DMS53 treated with DMSO at 0.1 percent for 48 hours (cell line): Measurements from ENCODE around the gene PRDX5.

ENCODE experiments used
- DNase-seq: peaks from one replicate; lab custom pipeline; 2025; ENCODE audit not compliant: unreplicated experiment; lab: John Stamatoyannopoulos, UW

The PRDX5 gene

GRCh38 chr11:64317961-64318765 lies at the start of gene PRDX5:
PRDX5 (plus strand) TSS chr11:64318121; CDS start chr11:64318216, 95 bp downstream.
- peak; percentile 93 for DNase-seq

GRCh38 chr11:64268893-64269539 lies 48.9 kb upstream of the PRDX5 start:
- peak; percentile 54 for DNase-seq

GRCh38 chr11:64269540-64270220 lies 48.2 kb upstream of the PRDX5 start:
- peak; percentile 98 for DNase-seq

- no peak for DNase-seq
Observed at GRCh38 chr11:64275031-64275800, 42.7 kb upstream of the PRDX5 start.

DNA sequence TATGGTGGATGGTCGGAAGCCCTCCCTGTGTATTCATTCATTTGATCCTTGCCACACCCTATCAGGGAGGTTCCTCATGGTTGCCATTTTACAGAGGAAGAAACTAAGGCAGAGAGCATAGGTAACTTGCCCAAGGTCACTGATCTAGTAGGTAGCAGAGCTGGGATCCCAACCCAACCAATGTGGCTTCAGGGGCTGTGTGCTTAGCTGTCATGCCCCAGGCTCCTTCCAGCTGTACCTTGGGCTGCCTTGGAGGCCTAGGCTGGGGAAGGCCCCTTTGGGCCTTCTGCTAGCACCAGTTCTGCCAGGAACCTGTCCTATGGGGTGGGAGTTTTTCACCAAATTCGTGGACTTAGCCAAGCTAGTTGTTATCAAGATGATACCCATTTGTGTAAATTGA lies 42.1 kb upstream of the PRDX5 start:
- DNase-seq: no peak

DNA sequence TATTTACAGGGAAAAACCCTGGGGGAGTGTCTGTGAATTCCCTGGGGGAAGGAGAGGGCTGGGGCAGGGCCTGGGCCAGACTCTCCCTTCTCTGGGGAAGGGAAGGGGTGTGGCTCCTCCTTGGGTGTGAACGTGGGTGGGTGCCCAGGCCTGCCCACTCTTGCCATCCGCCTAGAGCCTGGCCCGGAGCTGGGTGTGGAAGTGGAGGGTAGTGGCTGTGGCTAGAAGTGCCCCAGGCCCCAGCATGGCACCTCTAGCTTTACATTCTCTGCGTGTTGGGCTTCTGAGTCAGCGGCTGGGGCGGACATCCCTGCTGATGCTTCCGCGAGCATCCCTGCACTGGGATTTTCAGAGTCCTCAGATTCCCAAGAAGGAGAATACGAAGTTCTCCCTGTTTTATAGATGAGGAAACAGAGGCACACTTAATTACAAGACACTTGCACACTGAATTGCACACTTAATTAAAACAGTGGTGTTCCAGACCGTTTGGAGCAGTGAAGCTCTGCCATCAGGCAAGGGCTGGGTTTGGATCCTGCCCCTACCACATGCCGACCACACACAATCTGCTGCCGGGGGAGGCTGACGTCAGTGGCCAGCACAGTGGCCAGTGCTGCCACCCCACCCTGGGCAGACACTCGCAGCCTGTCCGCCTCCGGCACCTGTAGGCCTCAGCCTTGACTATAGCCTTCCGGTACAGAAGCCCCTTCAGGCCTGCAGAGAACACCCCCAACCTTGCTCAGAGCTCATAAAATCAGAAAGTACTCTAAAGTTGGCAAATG lies 41.1 kb upstream of the PRDX5 start:
- no peak for DNase-seq

DNA sequence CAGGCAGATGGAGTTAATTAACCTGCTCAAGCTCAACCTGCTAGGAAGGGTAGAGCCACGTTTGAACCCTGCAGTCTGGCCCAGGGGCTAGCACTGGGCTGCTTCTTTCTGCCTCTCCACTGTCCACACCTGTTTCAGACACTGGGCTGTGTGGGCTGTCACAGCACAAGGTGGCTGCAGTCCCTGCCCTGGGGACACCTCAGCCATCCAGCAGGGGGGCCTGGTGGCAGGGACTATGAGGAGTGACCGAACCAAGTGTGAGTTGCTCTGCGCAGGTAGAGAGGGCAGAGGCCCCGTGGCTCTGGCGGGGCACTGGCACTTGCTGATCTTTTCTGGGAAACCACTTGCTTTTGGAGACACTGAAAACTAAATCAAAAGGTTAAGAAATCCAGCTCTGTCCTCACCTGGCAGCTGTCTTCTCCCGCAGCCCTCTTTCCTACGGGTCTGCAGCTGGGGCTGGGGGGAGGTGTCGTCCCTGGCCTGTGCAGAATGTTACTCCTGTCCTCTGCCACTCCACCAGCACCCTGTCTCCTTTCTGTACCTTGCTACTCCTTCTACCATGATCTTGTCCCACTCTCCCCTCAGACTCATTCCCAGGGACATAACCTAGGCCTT lies 39.2 kb upstream of the PRDX5 start:
- no peak for DNase-seq

- DNase-seq: no peak
Observed at GRCh38 chr11:64281957-64282770, 35.8 kb upstream of the PRDX5 start.

- no peak for DNase-seq
Observed at GRCh38 chr11:64283092-64283491, 34.8 kb upstream of the PRDX5 start.

- peak; percentile 85 for DNase-seq
Observed at GRCh38 chr11:64284048-64284961, 33.6 kb upstream of the PRDX5 start, which contains the start of gene BAD. BAD (minus strand) TSS chr11:64284665; CDS start chr11:64284368, 297 bp downstream.

DNA sequence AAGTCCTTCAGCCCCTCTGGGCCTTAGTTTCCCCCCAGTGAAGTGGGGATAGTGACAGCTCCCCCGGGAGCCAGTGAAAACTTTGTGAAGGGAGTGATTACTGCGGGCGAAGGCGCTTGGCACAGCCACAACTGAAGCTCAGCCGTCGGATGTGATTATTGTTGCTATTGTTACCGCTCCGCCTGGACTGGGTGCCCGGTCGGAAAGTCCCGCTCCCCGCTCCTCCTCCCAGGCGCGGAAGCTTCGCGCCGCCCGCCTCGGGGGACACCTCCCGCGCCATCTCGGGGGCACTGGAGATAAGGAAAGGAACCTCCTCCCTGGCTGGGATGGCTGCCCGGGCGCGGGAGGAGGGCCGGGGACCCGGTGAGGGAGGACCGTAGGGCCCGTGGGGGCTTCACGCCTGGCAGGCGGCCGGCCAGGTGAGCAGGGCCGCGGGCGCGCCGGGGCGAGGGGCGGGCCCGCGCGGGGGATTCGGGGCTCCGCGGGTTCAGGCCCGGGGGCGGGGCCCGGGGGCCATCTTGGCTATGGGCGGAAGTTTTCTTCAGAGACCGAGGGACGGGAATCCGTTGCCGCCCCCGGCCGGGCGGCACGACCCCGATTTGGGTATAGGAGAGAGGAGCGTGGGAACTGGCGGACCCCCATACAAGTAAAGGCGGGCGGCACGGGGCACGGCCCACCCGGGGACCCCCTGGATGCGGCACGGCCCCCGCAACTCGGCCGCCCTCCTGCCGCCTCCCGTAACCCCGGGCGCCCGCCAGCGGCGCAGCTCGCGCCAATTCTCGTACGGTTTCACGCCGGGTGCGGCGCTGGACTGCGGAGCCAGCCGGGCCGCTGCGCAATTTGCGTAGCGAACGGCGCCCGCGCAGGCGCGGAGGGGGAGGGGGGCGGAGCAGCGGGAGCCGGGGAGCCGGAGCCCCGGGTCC lies 32.7 kb upstream of the PRDX5 start, which contains the start of gene GPR137:
Gene GPR137 (plus strand): TSS at position 887 of the 923 bp plus-strand sequence. CDS start 677 bp downstream, outside the sequence.
- DNase-seq: peak; percentile 68

DNA sequence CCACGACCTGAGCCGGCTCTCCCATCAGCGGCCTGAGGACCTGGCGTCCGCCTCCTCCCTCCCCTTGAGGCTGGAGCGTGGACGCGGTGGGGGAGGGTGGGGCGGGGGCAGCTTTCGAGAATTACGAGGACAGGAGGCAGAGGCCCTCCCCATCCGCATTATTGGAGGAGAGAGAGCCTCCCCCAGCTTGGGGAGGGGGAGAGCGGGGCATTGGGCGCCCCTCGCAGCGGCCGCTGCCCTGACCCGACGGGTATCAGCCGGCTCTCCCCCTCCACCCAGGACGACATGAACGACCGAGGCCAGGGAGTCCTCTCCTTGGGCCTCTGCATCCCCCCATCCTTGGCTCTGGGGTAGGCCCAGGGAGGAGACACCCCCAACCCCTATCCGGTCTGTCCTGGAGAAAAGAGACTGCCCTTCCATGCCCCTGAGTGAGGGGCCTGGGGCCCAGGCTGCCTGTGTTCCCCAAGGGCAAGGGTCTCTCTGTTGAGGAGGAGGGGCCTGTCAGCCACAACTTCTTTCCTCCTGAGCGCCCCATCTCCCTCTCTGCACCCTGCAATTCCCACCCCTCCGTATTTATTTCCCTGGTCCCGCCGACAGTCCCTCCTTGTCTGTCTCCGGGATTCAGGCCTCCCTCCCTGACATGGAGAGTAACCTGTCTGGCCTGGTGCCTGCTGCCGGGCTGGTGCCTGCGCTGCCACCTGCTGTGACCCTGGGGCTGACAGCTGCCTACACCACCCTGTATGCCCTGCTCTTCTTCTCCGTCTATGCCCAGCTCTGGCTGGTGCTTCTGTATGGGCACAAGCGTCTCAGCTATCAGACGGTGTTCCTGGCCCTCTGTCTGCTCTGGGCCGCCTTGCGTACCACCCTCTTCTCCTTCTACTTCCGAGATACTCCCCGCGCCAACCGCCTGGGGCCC lies 31.8 kb upstream of the PRDX5 start:
- DNase-seq: peak; percentile 44

GRCh38 chr11:64286801-64287159 lies 31.1 kb upstream of the PRDX5 start:
- DNase-seq: no peak

- DNase-seq: no peak
Observed at GRCh38 chr11:64287676-64288352, 30.1 kb upstream of the PRDX5 start.

- DNase-seq: no peak
Observed at GRCh38 chr11:64288353-64288750, 29.6 kb upstream of the PRDX5 start.
